GOT3 (cell line): Measurements from ENCODE around the gene GIMAP1.

Source experiments
- DNase-seq: peaks from one replicate; lab custom pipeline; 2025; ENCODE audit warnings: mixed read lengths; lab: John Stamatoyannopoulos, UW

GIMAP1 gene

GRCh38 chr7:150748376-150748775 is 32.0 kb downstream of the GIMAP1 start:
- DNase-seq, result no peak

GRCh38 chr7:150751702-150752101 is 35.3 kb downstream of the GIMAP1 start:
- DNase-seq, result no peak

GRCh38 chr7:150753239-150753638 is 36.8 kb downstream of the GIMAP1 start:
- DNase-seq, result no peak

GRCh38 chr7:150753826-150754603 is 37.6 kb downstream of the GIMAP1 start:
- DNase-seq, result no peak

GRCh38 chr7:150754951-150755350 is 38.5 kb downstream of the GIMAP1 start:
- no peak for DNase-seq

GRCh38 chr7:150755473-150756099 is 39.2 kb downstream of the GIMAP1 start:
- no peak for DNase-seq

- no peak for DNase-seq
These were observed 39.8 kb downstream of the GIMAP1 start for GRCh38 chr7:150756166-150756565.

- no peak for DNase-seq
These were observed 40.4 kb downstream of the GIMAP1 start for GRCh38 chr7:150756858-150757257.

GRCh38 chr7:150759479-150759878 is 43.1 kb downstream of the GIMAP1 start:
- no peak for DNase-seq

- no peak for DNase-seq
These were observed 49.9 kb downstream of the GIMAP1 start for GRCh38 chr7:150766334-150766709.

- DNase-seq, result no peak
These were observed 53.4 kb downstream of the GIMAP1 start for GRCh38 chr7:150769768-150770167.
